Thymus (tissue), 11 donors: ENCODE results near the gene RADIL. TPM values are rescaled to one million over a fixed set of nuclear protein-coding genes. Genes with fewer than 3 reads are reported as not detected.
"Not testable (repeated sequence)": the region's sequence is repeated elsewhere in the genome, so short reads cannot be mapped to it uniquely, and the experiment has no call there.

Source experiments
- DNase-seq, 9 donors: peaks; one replicate each; pipeline ENCODE4 v3.0.0-alpha.2; 2013; ENCODE audit warnings: low spot score in 9 of 9, low read depth in 6 of 9, missing footprints in 1 of 9
- H3K27ac ChIP-seq, 2 donors: one replicate each; pipeline ENCODE4 v1.5.1; 2013; ENCODE audit warnings: control low read depth in 1 of 2, low read depth in 1 of 2, low read length in 1 of 2, mild to moderate bottlenecking in 1 of 2, moderate library complexity in 1 of 2
- H3K27me3 ChIP-seq, 2 donors: one replicate each; pipeline ENCODE4 v1.5.1; 2013; ENCODE audit warnings: low read length in 1 of 2; ENCODE audit not compliant: control insufficient read depth in 2 of 2, insufficient read depth in 1 of 2
- H3K36me3 ChIP-seq, 2 donors: one replicate each; pipeline ENCODE4 v1.5.1; 2013; ENCODE audit warnings: low read length in 1 of 2, mild to moderate bottlenecking in 1 of 2, moderate library complexity in 1 of 2; ENCODE audit not compliant: control insufficient read depth in 2 of 2, insufficient read depth in 2 of 2
- H3K4me1 ChIP-seq, 2 donors: one replicate each; pipeline ENCODE4 v1.5.1; 2013; ENCODE audit warnings: low read length in 2 of 2; ENCODE audit not compliant: control insufficient read depth in 2 of 2, insufficient read depth in 2 of 2
- H3K4me3 ChIP-seq, 2 donors: one replicate each; pipeline ENCODE4 v1.5.1; 2013; ENCODE audit warnings: low read length in 2 of 2, control low read depth in 1 of 2, mild to moderate bottlenecking in 1 of 2
- H3K9me3 ChIP-seq, 2 donors: one replicate each; pipeline ENCODE4 v1.5.1; 2013; ENCODE audit warnings: low read length in 1 of 2, mild to moderate bottlenecking in 1 of 2; ENCODE audit not compliant: control insufficient read depth in 2 of 2, insufficient read depth in 1 of 2
- WGBS: extraction: QIAGEN DNeasy Blood & Tissue Kit; methylation state at CpG from one replicate; pipeline ENCODE4 v1.1.7; 2013; 5-methylcytosine and 5-hydroxymethylcytosine counted together
- polyA plus RNA-seq: library from polyadenylated mRNA; stranded (reverse); fragments of 200-250 nt; gene quantifications from one replicate; pipeline ENCODE4 v1.2.3, GENCODE V29; 2013
- total RNA-seq: library from RNA; stranded (reverse); fragments of 120-200 nt; gene quantifications from one replicate; pipeline ENCODE4 v1.2.4, GENCODE V29; 2013
- donor health status: healthy.

The RADIL gene
- total and polyA plus RNA-seq, 2 donors, result 0.19 to 0.91 TPM

DNA sequence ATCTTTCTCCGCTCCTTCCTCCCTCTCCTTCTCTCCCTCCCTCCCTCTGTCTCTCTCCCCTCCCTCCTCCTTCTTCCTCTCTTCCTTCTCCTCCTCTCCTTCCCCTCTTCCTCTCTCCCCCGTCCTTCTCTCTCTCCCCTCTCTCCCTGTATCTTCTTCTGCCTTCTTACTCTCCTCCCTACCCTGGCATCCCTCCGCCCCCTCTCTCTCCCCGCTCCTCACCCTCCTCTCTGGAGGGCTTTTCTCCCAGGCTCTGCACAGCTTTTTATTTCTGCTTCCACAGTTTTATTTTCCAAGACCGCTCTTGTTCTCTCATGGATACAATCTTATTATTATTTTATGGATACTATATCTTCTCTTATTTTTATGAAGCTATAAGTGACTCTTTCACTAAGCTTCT lies 75.5 kb downstream of the RADIL start:
- H3K4me3 ChIP-seq, result no peak overlapping the region
- no peak for DNase-seq
- WGBS, result 73% methylated on average over 5 of the region's 5 CpGs
- peaks cover 11 to 47% of the 10 kb centered on the region in 2 donors for H3K27me3 ChIP-seq
- no peak overlapping the region for H3K27ac ChIP-seq
- peaks cover 0 to 3% of the 10 kb centered on the region in 2 donors for H3K9me3 ChIP-seq
- no peaks in the 10 kb centered on the region for H3K36me3 ChIP-seq
- peaks cover 0 to 6% of the 10 kb centered on the region in 2 donors for H3K4me1 ChIP-seq

DNA sequence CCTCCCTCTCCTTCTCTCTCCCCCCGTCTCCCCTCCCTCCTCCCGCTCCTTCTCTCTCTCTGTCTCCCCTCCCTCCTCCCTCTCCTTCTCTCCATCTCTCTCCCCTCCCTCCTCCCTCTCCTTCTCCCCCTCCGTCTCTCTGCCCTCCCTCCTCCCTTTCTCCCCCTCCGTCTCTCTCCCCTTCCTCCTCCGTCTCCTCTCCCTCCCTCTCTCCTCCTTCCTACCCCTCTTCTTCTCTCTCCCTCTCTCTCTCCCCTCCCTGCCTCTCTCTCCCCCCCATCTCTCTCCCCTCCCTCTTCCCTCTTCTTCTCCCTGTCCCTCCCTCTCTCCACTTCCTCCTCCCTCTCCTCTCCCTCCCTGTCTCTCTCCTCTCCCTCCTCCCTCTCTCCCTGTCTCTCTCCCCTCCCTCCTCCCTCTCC lies 75.9 kb downstream of the RADIL start:
- 13% methylated on average over 5 of the region's 5 CpGs for WGBS
- peaks cover 11 to 47% of the 10 kb centered on the region in 2 donors for H3K27me3 ChIP-seq
- H3K27ac ChIP-seq, result no peak overlapping the region
- H3K4me3 ChIP-seq, result no peak overlapping the region
- no peaks in the 10 kb centered on the region for H3K36me3 ChIP-seq
- H3K9me3 ChIP-seq, result no peaks in the 10 kb centered on the region
- DNase-seq, result no peak
- peaks cover 0 to 6% of the 10 kb centered on the region in 2 donors for H3K4me1 ChIP-seq

DNA sequence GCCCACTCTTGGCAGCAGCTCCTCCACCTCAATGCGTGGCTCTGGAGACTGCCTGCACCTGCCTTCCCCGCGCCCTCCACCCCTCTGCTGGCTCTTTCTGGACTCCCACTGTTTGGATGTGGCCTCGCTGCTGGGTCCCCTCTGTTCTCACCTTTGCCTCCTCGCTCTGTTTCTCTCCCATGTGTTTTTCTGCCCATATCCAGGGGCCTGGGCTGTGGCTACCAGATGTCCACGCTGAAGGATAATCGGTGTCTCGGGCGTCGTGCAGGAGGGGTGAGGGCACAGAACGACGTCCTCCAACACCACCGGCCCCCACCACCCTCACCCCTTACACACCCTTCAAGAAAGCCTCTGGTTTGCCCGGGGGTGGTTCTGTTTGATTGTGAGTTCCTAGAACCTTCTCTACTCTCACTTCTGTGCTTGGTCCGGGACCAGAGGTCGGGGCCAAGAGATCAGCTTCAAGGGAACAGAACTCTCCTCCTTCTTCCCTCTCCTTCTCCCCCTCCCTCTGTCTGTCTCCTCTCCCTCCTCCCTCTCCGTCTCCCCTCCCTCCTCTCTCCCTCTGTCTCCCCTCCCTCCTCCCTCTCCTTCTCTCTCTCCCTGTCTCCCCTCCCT lies 76.4 kb downstream of the RADIL start:
- DNase-seq, result no peak
- 85% methylated on average over 17 of the region's 17 CpGs for WGBS
- H3K27ac ChIP-seq, result no peak overlapping the region
- no peaks in the 10 kb centered on the region for H3K36me3 ChIP-seq
- no peak overlapping the region for H3K4me3 ChIP-seq
- H3K27me3 ChIP-seq, result peaks cover 11 to 47% of the 10 kb centered on the region in 2 donors
- H3K9me3 ChIP-seq, result no peaks in the 10 kb centered on the region
- H3K4me1 ChIP-seq, result peaks cover 0 to 6% of the 10 kb centered on the region in 2 donors

DNA sequence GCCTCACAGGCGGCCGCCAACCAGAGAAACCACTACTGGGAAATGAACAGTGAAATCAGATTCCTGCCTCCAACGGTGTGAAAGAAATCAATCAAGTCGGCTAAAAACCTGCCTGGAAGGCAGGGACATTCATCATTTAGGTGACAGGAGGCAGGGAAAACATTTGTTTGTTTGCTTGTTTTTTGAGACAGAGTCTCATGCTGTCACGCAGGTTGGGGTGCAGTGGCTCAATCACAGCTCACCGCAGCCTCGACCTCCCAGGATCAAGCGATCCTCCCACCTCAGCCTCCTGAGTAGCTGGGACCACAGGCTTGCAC lies 77.6 kb downstream of the RADIL start:
- Histone ChIP-seq H3K9me3 (no peaks in the 10 kb centered on the region), H3K36me3 (no peaks in the 10 kb centered on the region), H3K4me1 (peaks cover 0 to 6% of the 10 kb centered on the region in 2 donors), H3K27me3 (peaks cover 11 to 47% of the 10 kb centered on the region in 2 donors), H3K4me3 (no peak overlapping the region), H3K27ac (no peak overlapping the region)
- 85% methylated on average over 8 of the region's 8 CpGs for WGBS
- no peak for DNase-seq

DNA sequence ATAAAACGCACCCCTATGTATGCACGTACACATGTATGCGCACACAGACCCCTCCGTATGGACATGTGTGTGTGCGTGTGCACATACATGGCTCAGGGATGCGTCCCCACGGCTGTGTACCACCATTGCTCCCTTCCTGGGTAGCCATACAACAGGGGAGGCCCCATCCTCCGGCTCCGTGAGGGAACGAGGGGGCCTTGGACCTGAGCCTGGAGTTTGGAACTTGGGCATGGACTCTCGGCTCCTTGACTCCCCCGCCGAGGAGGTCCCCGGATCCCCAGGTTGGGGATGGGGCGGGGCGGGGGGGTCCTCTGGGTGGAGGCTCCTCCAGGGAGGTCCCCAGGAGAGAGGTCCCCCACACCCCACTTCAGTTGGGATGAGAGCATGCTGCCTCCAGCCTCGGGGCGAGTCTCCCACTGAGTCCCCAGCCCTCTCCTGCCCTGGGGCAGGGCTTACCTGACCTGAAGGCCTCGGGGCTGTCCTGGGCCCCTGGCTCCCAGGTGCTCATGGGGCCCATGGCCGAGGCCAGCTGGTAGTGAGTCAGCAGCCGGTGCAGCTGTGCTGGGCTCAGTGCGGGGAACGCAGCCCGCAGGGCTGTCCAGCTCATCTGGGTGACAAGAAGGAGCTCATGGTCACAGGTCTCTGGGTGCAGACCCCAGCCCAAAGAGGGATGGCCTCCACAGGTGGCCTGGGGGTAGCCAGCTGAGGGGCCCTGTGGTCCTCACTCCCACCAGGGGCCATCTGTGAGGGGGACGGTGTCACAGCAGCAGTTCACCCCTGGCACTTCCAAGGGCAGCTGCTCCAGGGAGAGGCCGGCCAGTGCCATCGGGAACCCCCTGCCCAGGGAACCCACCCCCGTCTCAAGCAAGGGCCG lies 78.2 kb downstream of the RADIL start:
- Histone ChIP-seq H3K9me3 (no peaks in the 10 kb centered on the region), H3K4me3 (no peak overlapping the region), H3K27ac (no peak overlapping the region), H3K36me3 (no peaks in the 10 kb centered on the region), H3K27me3 (peaks cover 11 to 45% of the 10 kb centered on the region in 2 donors), H3K4me1 (peaks cover 0 to 6% of the 10 kb centered on the region in 2 donors)
- no peak for DNase-seq
- WGBS, result 90% methylated on average over 29 of the region's 29 CpGs

DNA sequence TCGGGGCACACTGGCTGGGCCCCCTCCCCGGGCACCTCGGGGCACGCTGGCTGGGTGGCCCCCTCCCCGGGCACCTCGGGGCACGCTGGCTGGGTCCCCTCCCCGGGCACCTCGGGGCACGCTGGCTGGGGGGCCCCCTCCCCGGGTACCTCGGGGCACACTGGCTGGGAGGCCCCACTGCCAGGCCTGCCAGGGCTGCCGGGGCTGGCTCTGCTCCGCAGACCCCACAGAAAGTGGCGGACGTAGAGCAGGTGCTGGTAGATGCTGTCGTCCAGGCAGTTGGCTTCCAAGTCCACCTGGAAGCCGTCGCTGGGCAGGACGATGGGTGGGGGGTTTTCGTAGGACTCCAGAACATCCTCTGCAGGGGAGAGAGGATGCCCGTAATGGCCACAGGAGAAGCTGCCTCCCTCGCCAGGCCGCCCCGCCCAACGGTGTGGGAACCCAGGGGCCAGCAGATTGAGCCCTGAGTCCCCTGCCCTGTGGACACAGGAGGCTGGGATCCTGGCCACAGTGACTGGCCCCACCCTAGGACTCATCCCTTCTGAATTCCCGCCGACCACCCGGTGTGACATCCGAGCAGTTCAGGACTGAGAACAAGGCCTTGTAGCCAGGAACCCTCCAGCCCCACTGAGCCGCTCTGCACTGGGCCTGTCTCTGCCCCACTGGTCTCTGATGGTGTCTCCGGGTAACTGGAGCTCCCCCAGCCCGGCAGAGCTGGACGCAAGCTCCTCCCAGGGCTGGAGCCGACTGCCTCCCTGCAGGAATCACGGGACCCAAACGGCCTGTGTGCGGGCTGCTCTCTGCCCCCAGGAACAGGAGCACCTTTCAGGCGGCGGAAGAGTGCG lies 79.9 kb downstream of the RADIL start:
- WGBS, result 94% methylated on average over 41 of the region's 41 CpGs
- H3K27ac ChIP-seq, result no peak overlapping the region
- no peaks in the 10 kb centered on the region for H3K9me3 ChIP-seq
- H3K4me1 ChIP-seq, result no peaks in the 10 kb centered on the region
- H3K36me3 ChIP-seq, result no peaks in the 10 kb centered on the region
- no peak for DNase-seq
- no peak overlapping the region for H3K4me3 ChIP-seq
- H3K27me3 ChIP-seq, result peaks cover 6 to 29% of the 10 kb centered on the region in 2 donors

DNA sequence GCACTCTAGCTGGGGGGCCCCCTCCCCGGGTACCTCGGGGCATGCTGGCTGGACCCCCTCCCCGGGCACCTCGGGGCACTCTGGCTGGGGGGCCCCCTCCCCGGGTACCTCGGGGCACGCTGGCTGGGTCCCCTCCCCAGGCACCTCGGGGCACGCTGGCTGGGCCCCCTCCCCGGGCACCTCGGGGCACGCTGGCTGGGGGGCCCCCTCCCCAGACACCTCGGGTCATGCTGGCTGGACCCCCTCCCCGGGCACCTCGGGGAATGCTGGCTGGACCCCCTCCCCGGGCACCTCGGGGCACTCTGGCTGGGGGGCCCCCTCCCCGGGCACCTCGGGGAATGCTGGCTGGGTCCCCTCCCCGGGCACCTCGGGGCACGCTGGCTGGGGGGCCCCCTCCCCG lies 80.9 kb downstream of the RADIL start:
- H3K27me3 ChIP-seq, result peaks cover 0 to 21% of the 10 kb centered on the region in 2 donors
- H3K36me3 ChIP-seq, DNase-seq, H3K9me3 ChIP-seq, H3K27ac ChIP-seq, H3K4me1 ChIP-seq, H3K4me3 ChIP-seq: not testable (repeated sequence)
- WGBS, result 97% methylated on average over 23 of the region's 23 CpGs

DNA sequence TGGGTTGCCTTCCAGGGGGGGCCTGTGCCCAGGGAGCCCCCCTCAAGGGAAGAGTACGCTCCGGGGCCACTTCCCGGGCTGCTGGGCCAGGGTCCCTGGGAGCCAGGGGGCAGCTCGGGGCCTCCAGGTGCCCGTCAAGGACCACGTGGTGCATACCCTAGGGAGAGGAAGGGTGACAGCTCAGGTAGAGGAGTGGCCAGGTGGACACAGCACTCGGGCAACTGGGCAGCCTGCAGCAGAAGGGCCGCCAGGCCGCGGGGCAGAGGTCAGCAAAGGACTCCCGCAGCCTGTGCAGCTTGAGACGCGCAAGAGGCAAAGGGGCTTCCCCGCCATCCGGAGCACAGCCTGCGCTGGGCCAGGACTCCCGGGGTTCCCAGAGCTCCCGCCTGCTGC lies 81.7 kb downstream of the RADIL start:
- Histone ChIP-seq H3K27me3 (peaks cover 0 to 16% of the 10 kb centered on the region in 2 donors), H3K4me1 (no peaks in the 10 kb centered on the region), H3K36me3 (no peaks in the 10 kb centered on the region), H3K27ac (no peak overlapping the region), H3K9me3 (peaks cover 0 to 2% of the 10 kb centered on the region in 2 donors), H3K4me3 (no peak overlapping the region)
- DNase-seq, result no peak
- 95% methylated on average over 18 of the region's 18 CpGs for WGBS
